ENCODE results near the gene KLKB1.
"Not testable (repeated sequence)": the region's sequence is repeated elsewhere in the genome, so short reads cannot be mapped to it uniquely, and the experiment has no call there.

The KLKB1 gene

GRCh38 chr4:186265683-186266652 is 38.7 kb downstream of the KLKB1 start, which contains the start of gene F11:
Gene F11 (plus strand): TSS chr4:186266189. CDS start chr4:186267137, 948 bp downstream.
- DNase-seq, result no peak

- no peak for DNase-seq
Observed at GRCh38 chr4:186266729-186267456, 39.6 kb downstream of the KLKB1 start.

- DNase-seq, result no peak
Observed at GRCh38 chr4:186271081-186271678, 43.9 kb downstream of the KLKB1 start.

- DNase-seq, result no peak
Observed at GRCh38 chr4:186272699-186273391, 45.5 kb downstream of the KLKB1 start.

- DNase-seq, result not testable (repeated sequence)
Observed at GRCh38 chr4:186273392-186273789, 46.1 kb downstream of the KLKB1 start.

- DNase-seq, result no peak
Observed at GRCh38 chr4:186283311-186283710, 56.0 kb downstream of the KLKB1 start.

- DNase-seq, result no peak
Observed at GRCh38 chr4:186285147-186285546, 57.8 kb downstream of the KLKB1 start.

GRCh38 chr4:186286581-186286980 is 59.3 kb downstream of the KLKB1 start:
- no peak for DNase-seq

- no peak for DNase-seq
Observed at GRCh38 chr4:186291256-186291890, 64.1 kb downstream of the KLKB1 start.

- DNase-seq, result no peak
Observed at GRCh38 chr4:186294160-186294559, 66.9 kb downstream of the KLKB1 start.

- no peak for DNase-seq
Observed at GRCh38 chr4:186296481-186296880, 69.2 kb downstream of the KLKB1 start.

- no peak for DNase-seq
Observed at GRCh38 chr4:186297013-186297645, 69.8 kb downstream of the KLKB1 start.

GRCh38 chr4:186298031-186298647 is 70.8 kb downstream of the KLKB1 start:
- no peak for DNase-seq

GRCh38 chr4:186299291-186299690 is 72.0 kb downstream of the KLKB1 start:
- DNase-seq, result no peak

- DNase-seq, result no peak
Observed at GRCh38 chr4:186300659-186301390, 73.5 kb downstream of the KLKB1 start.

- no peak for DNase-seq
Observed at GRCh38 chr4:186304216-186304615, 76.9 kb downstream of the KLKB1 start.

GRCh38 chr4:186304866-186305505 is 77.7 kb downstream of the KLKB1 start:
- no peak for DNase-seq

GRCh38 chr4:186307497-186307896 is 80.2 kb downstream of the KLKB1 start:
- no peak for DNase-seq

GRCh38 chr4:186307916-186308315 is 80.6 kb downstream of the KLKB1 start:
- no peak for DNase-seq

Data from activated CD4-positive, alpha-beta T cell treated with anti-CD3 and anti-CD28 coated beads for 4 hours (primary cell).